GM21528 (cell line): Measurements from ENCODE around the gene RAD51B.
A peak's percentile ranks its signal among the peaks of the same experiment; 100 is the strongest.

Experiments used
- ATAC-seq: cut with Tn5 transposase; IDR thresholded peaks from one replicate; pipeline ENCODE4 v1.9.1; 2021; ENCODE audit warnings: mild to moderate bottlenecking, moderate library complexity; ENCODE audit not compliant: unreplicated experiment, low FRiP score

Gene RAD51B

GRCh38 chr14:68306934-68307789 lies 487.6 kb downstream of the RAD51B start:
- ATAC-seq: no peak

GRCh38 chr14:68307790-68308168 lies 488.2 kb downstream of the RAD51B start:
- ATAC-seq: no peak

- no peak for ATAC-seq
Observed at GRCh38 chr14:68308726-68309520, 489.3 kb downstream of the RAD51B start.

GRCh38 chr14:68309616-68310015 lies 490.0 kb downstream of the RAD51B start:
- ATAC-seq: no peak

GRCh38 chr14:68312300-68312699 lies 492.7 kb downstream of the RAD51B start:
- no peak for ATAC-seq

GRCh38 chr14:68312884-68313610 lies 493.5 kb downstream of the RAD51B start:
- ATAC-seq: peak; percentile 90

GRCh38 chr14:68314642-68315041 lies 495.1 kb downstream of the RAD51B start:
- no peak for ATAC-seq

- no peak for ATAC-seq
Observed at GRCh38 chr14:68315081-68315480, 495.5 kb downstream of the RAD51B start.

- no peak for ATAC-seq
Observed at GRCh38 chr14:68316078-68316868, 496.7 kb downstream of the RAD51B start.

- no peak for ATAC-seq
Observed at GRCh38 chr14:68317239-68317638, 497.7 kb downstream of the RAD51B start.

- no peak for ATAC-seq
Observed at GRCh38 chr14:68318828-68319227, 499.2 kb downstream of the RAD51B start.

GRCh38 chr14:68320495-68320894 lies 500.9 kb downstream of the RAD51B start:
- ATAC-seq: no peak

GRCh38 chr14:68322940-68323620 lies 503.5 kb downstream of the RAD51B start:
- no peak for ATAC-seq

GRCh38 chr14:68325267-68325807 lies 505.8 kb downstream of the RAD51B start:
- ATAC-seq: no peak

- no peak for ATAC-seq
Observed at GRCh38 chr14:68327231-68327630, 507.7 kb downstream of the RAD51B start.

- ATAC-seq: no peak
Observed at GRCh38 chr14:68328509-68328908, 508.9 kb downstream of the RAD51B start.

- ATAC-seq: no peak
Observed at GRCh38 chr14:68331426-68331825, 511.8 kb downstream of the RAD51B start.

- ATAC-seq: no peak
Observed at GRCh38 chr14:68331991-68332390, 512.4 kb downstream of the RAD51B start.

- ATAC-seq: no peak
Observed at GRCh38 chr14:68333262-68333661, 513.7 kb downstream of the RAD51B start.
